ENCODE data around the gene MUL1.

DNA sequence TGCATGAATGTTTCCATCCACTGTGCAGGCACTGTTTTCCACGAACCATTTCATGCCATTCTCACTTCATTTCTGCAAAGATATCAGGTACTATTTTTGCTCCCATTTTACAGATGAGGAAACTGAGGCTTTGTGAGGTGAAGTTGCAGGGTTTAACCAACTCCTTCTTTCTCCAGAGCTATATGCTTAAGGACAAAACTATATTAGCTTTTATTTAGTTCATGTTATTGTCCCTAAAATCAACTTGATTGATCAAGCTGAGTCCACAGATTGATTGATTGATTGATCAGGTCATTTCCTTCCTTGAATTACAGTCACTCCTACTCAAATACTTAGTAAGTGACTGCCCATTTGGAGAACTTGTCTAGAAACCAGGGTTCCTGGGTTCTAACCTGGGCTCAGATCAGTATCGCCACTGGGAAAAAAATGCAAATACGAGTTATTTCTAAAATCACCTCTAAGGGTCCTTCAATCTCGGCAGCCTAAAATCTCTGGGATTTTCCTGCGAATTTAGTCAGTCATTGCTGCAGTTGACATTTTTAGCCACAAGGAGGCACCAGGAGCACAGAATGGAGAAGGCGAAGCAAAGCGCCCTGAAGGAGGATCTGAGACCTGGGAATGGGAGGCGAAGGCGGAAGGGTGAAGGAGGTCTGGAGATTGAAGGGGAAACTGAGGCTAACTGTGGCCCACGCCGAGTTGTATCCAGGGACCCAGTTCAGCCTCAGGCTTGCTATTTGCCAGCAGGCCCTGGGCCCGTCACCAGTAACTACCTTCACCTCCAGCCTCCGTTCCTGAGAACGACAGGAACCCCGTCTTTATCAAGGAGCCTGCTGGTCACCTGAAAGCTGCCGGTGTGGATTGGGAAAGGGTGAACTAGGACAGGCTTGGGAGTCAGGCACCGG, 14.3 kb upstream of the MUL1 start:
- no peak for TF ChIP-seq POLR2A (IDR thresholded peaks at IDR 0.05)
- TF ChIP-seq CTCF (IDR thresholded peaks at IDR 0.05): peak; percentile 61 to 91 (median 78)
